Mammary epithelial cell (primary cell): ENCODE measurements around the gene OR2AG2.

ENCODE experiments used
- EZH2 ChIP-seq: IDR thresholded peaks from 2 replicates; pipeline ENCODE4 v1.6.1; 2012; ENCODE audit warnings: low read length, inconsistent platforms, borderline replicate concordance
- TF ChIP-seq, protein P1 (sequence below), 2 donors: IDR thresholded peaks in 1 of 2; conservative IDR thresholded peaks in 1 of 2; 2 replicates each; pipeline ENCODE4 v1.5.1; 2011 to 2012; ENCODE audit warnings: inconsistent platforms in 2 of 2, low read length in 2 of 2, mild to moderate bottlenecking in 2 of 2, control low read depth in 1 of 2, low read depth in 1 of 2; ENCODE audit not compliant: insufficient read depth in 1 of 2; ENCODE audit errors: extremely low read depth in 1 of 2

DNA sequence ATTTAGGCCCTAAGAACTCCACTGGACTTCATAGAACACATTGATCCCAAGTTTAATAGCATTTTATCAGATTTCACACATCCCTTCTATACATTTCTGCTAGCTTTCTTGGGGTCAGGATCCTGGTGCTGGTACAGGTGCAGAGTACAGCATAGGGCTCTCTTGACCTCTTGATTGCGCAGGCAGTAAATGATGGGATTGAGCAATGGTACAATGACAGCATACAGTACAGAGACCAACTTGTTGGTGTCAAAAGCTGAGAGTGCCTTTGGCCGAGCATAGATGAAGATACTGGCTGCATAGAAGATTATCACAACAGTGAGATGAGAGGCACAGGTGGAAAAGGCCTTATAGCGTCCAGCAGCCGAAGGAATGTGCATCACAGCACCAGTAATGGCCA lies 22.9 kb upstream of the OR2AG2 start:
- TF ChIP-seq, protein P1, sequence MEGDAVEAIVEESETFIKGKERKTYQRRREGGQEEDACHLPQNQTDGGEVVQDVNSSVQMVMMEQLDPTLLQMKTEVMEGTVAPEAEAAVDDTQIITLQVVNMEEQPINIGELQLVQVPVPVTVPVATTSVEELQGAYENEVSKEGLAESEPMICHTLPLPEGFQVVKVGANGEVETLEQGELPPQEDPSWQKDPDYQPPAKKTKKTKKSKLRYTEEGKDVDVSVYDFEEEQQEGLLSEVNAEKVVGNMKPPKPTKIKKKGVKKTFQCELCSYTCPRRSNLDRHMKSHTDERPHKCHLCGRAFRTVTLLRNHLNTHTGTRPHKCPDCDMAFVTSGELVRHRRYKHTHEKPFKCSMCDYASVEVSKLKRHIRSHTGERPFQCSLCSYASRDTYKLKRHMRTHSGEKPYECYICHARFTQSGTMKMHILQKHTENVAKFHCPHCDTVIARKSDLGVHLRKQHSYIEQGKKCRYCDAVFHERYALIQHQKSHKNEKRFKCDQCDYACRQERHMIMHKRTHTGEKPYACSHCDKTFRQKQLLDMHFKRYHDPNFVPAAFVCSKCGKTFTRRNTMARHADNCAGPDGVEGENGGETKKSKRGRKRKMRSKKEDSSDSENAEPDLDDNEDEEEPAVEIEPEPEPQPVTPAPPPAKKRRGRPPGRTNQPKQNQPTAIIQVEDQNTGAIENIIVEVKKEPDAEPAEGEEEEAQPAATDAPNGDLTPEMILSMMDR (conservative IDR thresholded peaks at IDR 0.05 in 1 of 2, IDR thresholded peaks at IDR 0.05 in 1 of 2; ENCODE audit: extremely low read depth in 1 of 2, insufficient read depth in 1 of 2, low read depth in 1 of 2, low read length in 2 of 2), result no peak
- TF ChIP-seq EZH2, result no peak
